HG02943 (cell line): Measurements from ENCODE around the gene SKP1.

ENCODE experiments used
- ATAC-seq: cut with Tn5 transposase; IDR thresholded peaks from one replicate; pipeline ENCODE4 v1.9.1; 2021; ENCODE audit warnings: mild to moderate bottlenecking, low read depth, moderate library complexity; ENCODE audit not compliant: unreplicated experiment

SKP1 gene

GRCh38 chr5:134131578-134132350 lies 45.0 kb downstream of the SKP1 start:
- ATAC-seq: no peak

DNA sequence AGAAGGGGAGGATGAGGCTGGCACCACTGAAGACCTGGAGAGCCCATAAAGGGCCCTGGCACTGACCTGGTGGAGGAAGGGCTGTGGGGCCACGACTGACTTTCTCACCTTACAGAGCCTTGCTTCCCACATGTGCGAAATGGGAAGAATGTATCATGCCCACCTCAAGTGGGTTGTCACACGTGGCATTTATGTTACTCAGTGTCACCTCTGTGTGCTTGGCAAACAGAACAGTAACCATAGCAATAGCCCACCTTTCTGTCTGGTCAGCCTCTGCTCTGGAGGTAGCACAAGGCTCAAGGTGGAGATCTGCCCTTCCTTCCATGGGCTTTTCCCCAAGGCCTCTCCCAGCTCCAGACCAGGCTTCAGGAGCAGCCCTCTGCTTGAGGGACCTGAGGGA lies 45.6 kb downstream of the SKP1 start:
- ATAC-seq: no peak

GRCh38 chr5:134130239-134130945 lies 46.4 kb downstream of the SKP1 start:
- ATAC-seq: no peak

DNA sequence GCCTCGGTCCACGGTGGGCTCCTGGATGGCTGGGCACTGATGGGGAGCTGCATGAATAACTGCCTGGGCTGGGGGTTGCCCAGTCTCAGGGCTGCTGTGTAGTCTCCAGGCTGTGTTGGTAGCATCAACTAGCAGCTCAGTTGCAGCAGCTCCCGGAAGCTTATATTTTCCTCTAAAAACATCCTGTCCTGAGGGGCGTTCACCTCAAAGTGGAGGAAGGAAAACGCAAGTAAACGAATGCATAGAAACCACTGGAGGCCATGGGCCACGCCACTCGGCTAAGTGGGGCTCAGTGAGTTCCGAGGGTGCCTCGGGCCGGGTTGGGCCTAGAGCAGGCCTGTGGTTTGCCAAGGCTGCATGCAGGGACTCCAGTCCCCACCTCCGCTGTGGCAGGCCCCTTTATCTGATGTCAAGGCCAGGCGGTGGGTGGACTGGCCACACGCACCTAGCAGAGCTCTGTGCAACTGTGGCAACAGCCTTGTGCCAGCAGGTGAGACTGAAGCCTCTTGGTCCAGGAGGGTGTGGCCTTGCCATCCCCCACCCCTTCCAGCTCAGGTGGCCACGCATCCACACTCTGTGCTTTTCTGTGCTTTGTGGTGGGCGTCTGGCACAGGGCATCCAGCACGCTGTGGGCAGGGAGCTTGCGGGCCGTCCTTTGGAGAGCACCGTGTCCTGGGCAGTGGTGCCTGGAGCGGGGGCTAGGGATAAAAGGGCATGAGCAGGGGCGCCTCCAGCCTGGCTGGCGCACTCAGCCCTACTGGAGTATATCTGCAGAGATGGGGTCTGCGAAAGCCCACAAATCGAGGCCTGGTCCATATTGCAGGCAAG lies 47.1 kb downstream of the SKP1 start:
- ATAC-seq: no peak

DNA sequence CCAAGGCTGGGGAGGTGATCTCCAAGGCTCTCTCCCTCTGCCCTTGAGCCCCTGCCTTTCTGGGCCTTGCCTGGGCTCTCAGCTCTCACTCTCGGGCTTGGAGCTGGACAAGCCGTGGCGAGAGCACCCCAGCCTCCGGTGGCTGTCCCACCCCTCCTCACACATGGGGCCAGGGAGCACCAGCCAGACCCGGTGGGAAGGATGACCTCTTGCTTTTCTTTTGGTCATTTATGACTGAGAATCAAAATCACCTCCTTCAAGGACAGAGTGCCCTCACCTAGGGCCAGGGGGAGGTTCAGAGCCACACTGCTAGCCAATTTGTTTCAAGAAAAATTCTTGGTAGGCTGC lies 48.1 kb downstream of the SKP1 start:
- no peak for ATAC-seq

GRCh38 chr5:134127988-134128647 lies 48.6 kb downstream of the SKP1 start:
- no peak for ATAC-seq

GRCh38 chr5:134127376-134127861 lies 49.3 kb downstream of the SKP1 start:
- ATAC-seq: no peak

- no peak for ATAC-seq
Measured at GRCh38 chr5:134125039-134126015, 51.4 kb downstream of the SKP1 start.

- ATAC-seq: no peak
Measured at GRCh38 chr5:134124289-134125038, 52.3 kb downstream of the SKP1 start.

- ATAC-seq: no peak
Measured at GRCh38 chr5:134123360-134123759, 53.4 kb downstream of the SKP1 start.

DNA sequence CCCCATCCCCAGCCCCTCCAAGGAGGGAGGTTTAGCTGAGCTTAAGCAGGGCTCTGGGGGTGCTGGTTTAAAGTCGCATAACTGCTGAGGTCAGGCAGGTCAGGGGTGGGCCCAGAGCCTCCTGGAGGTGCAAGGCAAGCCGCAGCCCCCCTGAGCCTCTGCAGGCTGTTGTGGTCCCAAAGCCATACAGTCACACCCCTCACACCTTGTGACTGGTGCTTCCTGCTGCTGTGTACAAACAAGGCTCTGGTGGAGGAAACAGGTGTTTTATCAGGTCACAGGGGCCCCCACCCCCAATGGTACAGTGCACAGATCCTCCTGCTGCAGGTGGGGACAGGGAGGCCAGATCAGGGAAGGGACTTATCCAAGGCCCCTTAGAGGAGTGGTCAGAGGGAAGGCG lies 54.2 kb downstream of the SKP1 start:
- ATAC-seq: no peak

GRCh38 chr5:134120386-134121138 lies 56.2 kb downstream of the SKP1 start:
- no peak for ATAC-seq

GRCh38 chr5:134119720-134120119 lies 57.0 kb downstream of the SKP1 start:
- no peak for ATAC-seq

GRCh38 chr5:134118212-134118835 lies 58.4 kb downstream of the SKP1 start:
- ATAC-seq: no peak

GRCh38 chr5:134116789-134117761 lies 59.7 kb downstream of the SKP1 start:
- ATAC-seq: no peak

GRCh38 chr5:134116286-134116685 lies 60.5 kb downstream of the SKP1 start:
- ATAC-seq: no peak

- ATAC-seq: no peak
Measured at GRCh38 chr5:134115806-134116175, 61.0 kb downstream of the SKP1 start.
